K562 (cell line): ENCODE measurements around the gene SCYL1. TPM values are rescaled to one million over a fixed set of nuclear protein-coding genes. Genes with fewer than 3 reads are reported as not detected.
A peak's percentile ranks its signal among the peaks of the same experiment; 100 is the strongest.

Experiments used
- BCOR ChIP-seq: fragments of 450-650 bp; IDR thresholded peaks from 2 replicates; pipeline ENCODE4 v1.6.1; 2016
- BDP1 ChIP-seq: IDR thresholded peaks from 3 replicates; pipeline ENCODE4 v1.6.1; 2011; ENCODE audit not compliant: insufficient read length, insufficient read depth
- ERF ChIP-seq: fragments of 450-650 bp; formaldehyde crosslinking; IDR thresholded peaks from 2 replicates; pipeline ENCODE4 v1.4.0; 2020; ENCODE audit warnings: mild to moderate bottlenecking, mixed read lengths
- FOSL1 ChIP-seq: fragments of 200-800 bp; sonication (Bioruptor generic); conservative IDR thresholded peaks from 2 replicates; pipeline ENCODE4 v1.6.1; 2016; ENCODE audit warnings: missing genetic modification characterization, missing compliant biosample characterization
- FOXM1 ChIP-seq, 2 experiments: fragments of 450-650 bp in 1 of 2; sonication (generic) in 1 of 2; formaldehyde crosslinking in 1 of 2; IDR thresholded peaks; 2 replicates each; pipeline versions ENCODE4 v1.6.1 to v1.9.0; 2017 to 2022; ENCODE audit warnings: low read depth in 2 of 2, mild to moderate bottlenecking in 2 of 2, missing genetic modification reagents in 1 of 2, moderate library complexity in 1 of 2
- GTF2A2 ChIP-seq: IDR thresholded peaks from 2 replicates; pipeline ENCODE4 v1.6.1; 2016; ENCODE audit warnings: mild to moderate bottlenecking, missing genetic modification characterization, missing compliant biosample characterization
- MAFK ChIP-seq: IDR thresholded peaks from 2 replicates; pipeline ENCODE4 v1.6.1; 2011; ENCODE audit warnings: low read length, improper control_type of control experiment
- MEF2D ChIP-seq: conservative IDR thresholded peaks from 2 replicates; pipeline ENCODE4 v1.6.1; 2016; ENCODE audit warnings: low read depth, missing genetic modification characterization, missing compliant biosample characterization
- NCOR1 ChIP-seq: fragments of 450-650 bp; IDR thresholded peaks from 2 replicates; pipeline ENCODE4 v1.6.1; 2016; ENCODE audit warnings: mild to moderate bottlenecking, moderate library complexity
- NEUROD1 ChIP-seq: fragments of 150-350 bp; IDR thresholded peaks from 2 replicates; pipeline ENCODE4 v1.6.1; 2014; ENCODE audit warnings: borderline replicate concordance, low read length, low read depth; ENCODE audit not compliant: partially characterized antibody
- PHB ChIP-seq: fragments of 250-450 bp; sonication (Bioruptor Pico); IDR thresholded peaks from 2 replicates; pipeline ENCODE4 v1.5.0; 2021
- POLR2A ChIP-seq: fragments of 450-650 bp; conservative IDR thresholded peaks from 2 replicates; pipeline ENCODE4 v1.6.1; 2016
- PRMT5 ChIP-seq: sonication (generic); formaldehyde crosslinking; IDR thresholded peaks from 2 replicates; pipeline ENCODE4 v1.5.0; 2020; ENCODE audit warnings: missing genetic modification reagents
- PURB ChIP-seq: sonication (generic); formaldehyde crosslinking; IDR thresholded peaks from 2 replicates; pipeline ENCODE4 v1.9.0; 2021; ENCODE audit warnings: low read depth, mild to moderate bottlenecking, missing genetic modification reagents
- RBBP5 ChIP-seq: fragments of 200-600 bp; sonication (generic); IDR thresholded peaks from 2 replicates; pipeline ENCODE4 v1.6.1; 2012; ENCODE audit warnings: borderline replicate concordance, mild to moderate bottlenecking, low read length, control low read depth, inconsistent platforms; ENCODE audit not compliant: insufficient read depth, poor library complexity, severe bottlenecking
- SAP30 ChIP-seq: fragments of 200-600 bp; sonication (generic); IDR thresholded peaks from 2 replicates; pipeline ENCODE4 v1.6.1; 2012; ENCODE audit warnings: borderline replicate concordance, low read depth, mild to moderate bottlenecking, moderate library complexity, low read length, control low read depth, inconsistent platforms; ENCODE audit not compliant: insufficient read depth, poor library complexity, severe bottlenecking
- SIRT6 ChIP-seq: IDR thresholded peaks from one replicate; pipeline ENCODE4 v1.6.1; 2012; ENCODE audit warnings: low read depth, mild to moderate bottlenecking, control low read depth, inconsistent platforms, low read length, moderate library complexity
- ZKSCAN3 ChIP-seq: fragments of 250-450 bp; sonication (Bioruptor Pico); IDR thresholded peaks from 2 replicates; pipeline ENCODE4 v1.4.0; 2020
- ZNF431 ChIP-seq: sonication (generic); formaldehyde crosslinking; IDR thresholded peaks from 2 replicates; pipeline ENCODE4 v1.8.0; 2022; ENCODE audit warnings: mild to moderate bottlenecking, missing genetic modification reagents
- ZNF766 ChIP-seq: fragments of 200-800 bp; sonication (Bioruptor generic); conservative IDR thresholded peaks from 2 replicates; pipeline ENCODE4 v1.6.1; 2016; ENCODE audit warnings: missing genetic modification characterization, missing compliant biosample characterization
- polyA plus RNA-seq, 8 experiments: library from polyadenylated mRNA; depleted of rRNA in 4 of 8; stranded (reverse) in 5 of 8; unstranded in 3 of 8; fragments of >200 nt; fragmentation: Nextera tagmentation in 2 of 8; fragmentation: Illumina TruSeq in 1 of 8; extraction: Ambion mirVana in 2 of 8; extraction: Trizol in 1 of 8; gene quantifications; 2 replicates each; pipeline versions ENCODE4 v1.2.1 to v1.2.3, GENCODE V29; 2011 to 2014; ENCODE audit warnings: inconsistent platforms in 1 of 8, missing spikeins in 1 of 8
- total RNA-seq, 7 experiments: library from RNA; depleted of rRNA in 6 of 7; stranded (reverse); fragments of >200 nt in 6 of 7; fragmentation: Illumina TruSeq in 2 of 7; extraction: Trizol in 2 of 7; gene quantifications; 2 replicates each; pipeline versions ENCODE4 v1.2.1 to v1.2.3, GENCODE V29; 2011 to 2021; ENCODE audit warnings: low replicate concordance in 1 of 7
- TF ChIP-seq, protein P1 (sequence below): IDR thresholded peaks from 2 replicates; pipeline ENCODE4 v1.6.1; 2011; ENCODE audit warnings: borderline replicate concordance, low read depth, mild to moderate bottlenecking, moderate library complexity, low read length; ENCODE audit not compliant: insufficient read depth, poor library complexity, severe bottlenecking
- TF ChIP-seq, protein P2 (sequence below): fragments of 450-650 bp; IDR thresholded peaks from 2 replicates; pipeline ENCODE4 v1.7.0; 2016; ENCODE audit warnings: borderline replicate concordance
- TF ChIP-seq, protein P3 (sequence below): IDR thresholded peaks from 2 replicates; pipeline ENCODE4 v1.6.1; 2012; ENCODE audit warnings: low read depth, low read length, improper control_type of control experiment, borderline replicate concordance

Gene SCYL1
- total and polyA plus RNA-seq, 9 of the 15 experiments (the other 6 are each of a cell fraction or from before 2014, with no cell fraction given): 1.9 to 145 (median 57.6) TPM

DNA sequence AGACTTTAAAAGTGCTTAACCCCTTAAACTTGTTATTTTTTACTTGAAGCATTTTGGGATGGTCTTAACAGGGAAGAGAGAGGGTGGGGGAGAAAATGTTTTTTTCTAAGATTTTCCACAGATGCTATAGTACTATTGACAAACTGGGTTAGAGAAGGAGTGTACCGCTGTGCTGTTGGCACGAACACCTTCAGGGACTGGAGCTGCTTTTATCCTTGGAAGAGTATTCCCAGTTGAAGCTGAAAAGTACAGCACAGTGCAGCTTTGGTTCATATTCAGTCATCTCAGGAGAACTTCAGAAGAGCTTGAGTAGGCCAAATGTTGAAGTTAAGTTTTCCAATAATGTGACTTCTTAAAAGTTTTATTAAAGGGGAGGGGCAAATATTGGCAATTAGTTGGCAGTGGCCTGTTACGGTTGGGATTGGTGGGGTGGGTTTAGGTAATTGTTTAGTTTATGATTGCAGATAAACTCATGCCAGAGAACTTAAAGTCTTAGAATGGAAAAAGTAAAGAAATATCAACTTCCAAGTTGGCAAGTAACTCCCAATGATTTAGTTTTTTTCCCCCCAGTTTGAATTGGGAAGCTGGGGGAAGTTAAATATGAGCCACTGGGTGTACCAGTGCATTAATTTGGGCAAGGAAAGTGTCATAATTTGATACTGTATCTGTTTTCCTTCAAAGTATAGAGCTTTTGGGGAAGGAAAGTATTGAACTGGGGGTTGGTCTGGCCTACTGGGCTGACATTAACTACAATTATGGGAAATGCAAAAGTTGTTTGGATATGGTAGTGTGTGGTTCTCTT lies 23.2 kb upstream of the SCYL1 start (continued):
- no peak for TF ChIP-seq PURB (CRISPR knock-in tag)
- no peak for TF ChIP-seq SAP30
- TF ChIP-seq ERF: peak; percentile 80
- TF ChIP-seq BDP1: no peak
- TF ChIP-seq GTF2A2 (tag): no peak
- TF ChIP-seq MAFK: no peak
- TF ChIP-seq MEF2D (tag): no peak
- TF ChIP-seq, protein P1, sequence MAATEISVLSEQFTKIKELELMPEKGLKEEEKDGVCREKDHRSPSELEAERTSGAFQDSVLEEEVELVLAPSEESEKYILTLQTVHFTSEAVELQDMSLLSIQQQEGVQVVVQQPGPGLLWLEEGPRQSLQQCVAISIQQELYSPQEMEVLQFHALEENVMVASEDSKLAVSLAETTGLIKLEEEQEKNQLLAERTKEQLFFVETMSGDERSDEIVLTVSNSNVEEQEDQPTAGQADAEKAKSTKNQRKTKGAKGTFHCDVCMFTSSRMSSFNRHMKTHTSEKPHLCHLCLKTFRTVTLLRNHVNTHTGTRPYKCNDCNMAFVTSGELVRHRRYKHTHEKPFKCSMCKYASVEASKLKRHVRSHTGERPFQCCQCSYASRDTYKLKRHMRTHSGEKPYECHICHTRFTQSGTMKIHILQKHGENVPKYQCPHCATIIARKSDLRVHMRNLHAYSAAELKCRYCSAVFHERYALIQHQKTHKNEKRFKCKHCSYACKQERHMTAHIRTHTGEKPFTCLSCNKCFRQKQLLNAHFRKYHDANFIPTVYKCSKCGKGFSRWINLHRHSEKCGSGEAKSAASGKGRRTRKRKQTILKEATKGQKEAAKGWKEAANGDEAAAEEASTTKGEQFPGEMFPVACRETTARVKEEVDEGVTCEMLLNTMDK: no peak
- peak; percentile 85 for TF ChIP-seq POLR2A
- no peak for TF ChIP-seq FOSL1 (tag)
- no peak for TF ChIP-seq SIRT6
- TF ChIP-seq ZKSCAN3: no peak
- TF ChIP-seq NCOR1: peak; percentile 28; the same call in 1 of the 2 replicates
- no peak for TF ChIP-seq RBBP5
- TF ChIP-seq BCOR: no peak
- TF ChIP-seq ZNF431 (CRISPR knock-in tag): peak; percentile 50; the same call in 1 of the 2 replicates
- TF ChIP-seq, protein P2, sequence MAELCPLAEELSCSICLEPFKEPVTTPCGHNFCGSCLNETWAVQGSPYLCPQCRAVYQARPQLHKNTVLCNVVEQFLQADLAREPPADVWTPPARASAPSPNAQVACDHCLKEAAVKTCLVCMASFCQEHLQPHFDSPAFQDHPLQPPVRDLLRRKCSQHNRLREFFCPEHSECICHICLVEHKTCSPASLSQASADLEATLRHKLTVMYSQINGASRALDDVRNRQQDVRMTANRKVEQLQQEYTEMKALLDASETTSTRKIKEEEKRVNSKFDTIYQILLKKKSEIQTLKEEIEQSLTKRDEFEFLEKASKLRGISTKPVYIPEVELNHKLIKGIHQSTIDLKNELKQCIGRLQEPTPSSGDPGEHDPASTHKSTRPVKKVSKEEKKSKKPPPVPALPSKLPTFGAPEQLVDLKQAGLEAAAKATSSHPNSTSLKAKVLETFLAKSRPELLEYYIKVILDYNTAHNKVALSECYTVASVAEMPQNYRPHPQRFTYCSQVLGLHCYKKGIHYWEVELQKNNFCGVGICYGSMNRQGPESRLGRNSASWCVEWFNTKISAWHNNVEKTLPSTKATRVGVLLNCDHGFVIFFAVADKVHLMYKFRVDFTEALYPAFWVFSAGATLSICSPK: peak; percentile 3; the same call in 1 of the 2 replicates
- no peak for TF ChIP-seq FOXM1 (IDR thresholded peaks at IDR 0.05; ENCODE audit: low read depth)
- TF ChIP-seq FOXM1 (CRISPR knock-in tag; IDR thresholded peaks at IDR 0.05; ENCODE audit: low read depth): no peak
- TF ChIP-seq NEUROD1: no peak
- TF ChIP-seq ZNF766: no peak
- TF ChIP-seq PHB (CRISPR knock-in tag): peak; percentile 46; the same call in 1 of the 2 replicates
- no peak for TF ChIP-seq PRMT5 (CRISPR knock-in tag)
- TF ChIP-seq, protein P3, sequence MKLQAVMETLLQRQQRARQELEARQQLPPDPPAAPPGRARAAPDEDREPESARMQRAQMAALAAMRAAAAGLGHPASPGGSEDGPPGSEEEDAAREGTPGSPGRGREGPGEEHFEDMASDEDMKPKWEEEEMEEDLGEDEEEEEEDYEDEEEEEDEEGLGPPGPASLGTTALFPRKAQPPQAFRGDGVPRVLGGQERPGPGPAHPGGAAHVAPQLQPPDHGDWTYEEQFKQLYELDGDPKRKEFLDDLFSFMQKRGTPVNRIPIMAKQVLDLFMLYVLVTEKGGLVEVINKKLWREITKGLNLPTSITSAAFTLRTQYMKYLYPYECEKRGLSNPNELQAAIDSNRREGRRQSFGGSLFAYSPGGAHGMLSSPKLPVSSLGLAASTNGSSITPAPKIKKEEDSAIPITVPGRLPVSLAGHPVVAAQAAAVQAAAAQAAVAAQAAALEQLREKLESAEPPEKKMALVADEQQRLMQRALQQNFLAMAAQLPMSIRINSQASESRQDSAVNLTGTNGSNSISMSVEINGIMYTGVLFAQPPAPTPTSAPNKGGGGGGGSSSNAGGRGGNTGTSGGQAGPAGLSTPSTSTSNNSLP: peak; percentile 18; the same call in 1 of the 2 replicates
